Rectal smooth muscle tissue (tissue), 1 donor: ENCODE measurements around the gene SEBOX.

Source experiments
- H3K27ac ChIP-seq: one replicate; pipeline ENCODE4 v1.7.0; 2013; ENCODE audit warnings: low read depth, low read length, inconsistent platforms
- H3K27me3 ChIP-seq: one replicate; pipeline ENCODE4 v1.7.0; 2013; ENCODE audit warnings: low read length; ENCODE audit not compliant: control insufficient read depth, insufficient read depth
- H3K36me3 ChIP-seq: one replicate; pipeline ENCODE4 v1.7.0; 2013; ENCODE audit warnings: low read length; ENCODE audit not compliant: control insufficient read depth, insufficient read depth
- H3K4me1 ChIP-seq: one replicate; pipeline ENCODE4 v1.7.0; 2013; ENCODE audit warnings: low read length; ENCODE audit not compliant: control insufficient read depth, insufficient read depth
- H3K4me3 ChIP-seq: one replicate; pipeline ENCODE4 v1.7.0; 2013; ENCODE audit warnings: low read length
- H3K9ac ChIP-seq: one replicate; pipeline ENCODE4 v1.7.0; 2013; ENCODE audit warnings: low read length

Gene SEBOX

DNA sequence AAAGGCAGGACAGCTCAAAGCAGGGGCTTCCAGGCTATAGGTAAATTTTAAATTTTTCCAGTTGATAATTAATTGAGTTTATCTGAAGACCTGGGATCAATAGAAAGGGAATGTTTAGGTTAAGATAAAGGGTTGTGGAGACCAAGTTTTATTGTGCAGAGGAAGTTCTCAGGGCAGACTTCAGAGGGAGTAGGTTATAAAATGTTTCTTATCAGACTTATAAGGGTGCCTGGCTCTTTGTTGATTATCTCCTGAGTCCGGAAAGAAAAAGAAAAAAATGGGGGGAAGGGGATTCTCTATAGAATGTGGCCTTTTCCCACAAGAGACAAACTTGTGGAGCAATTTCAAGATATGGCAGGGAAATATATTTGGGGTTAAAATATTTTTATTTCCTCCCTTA, 25.1 kb upstream of the SEBOX start:
- Histone ChIP-seq H3K4me3 (no peak overlapping the region), H3K4me1 (no peaks in the 10 kb centered on the region), H3K27ac (no peak overlapping the region), H3K36me3 (peaks cover 26% of the 10 kb centered on the region), H3K9ac (no peak overlapping the region), H3K27me3 (no peaks in the 10 kb centered on the region)

DNA sequence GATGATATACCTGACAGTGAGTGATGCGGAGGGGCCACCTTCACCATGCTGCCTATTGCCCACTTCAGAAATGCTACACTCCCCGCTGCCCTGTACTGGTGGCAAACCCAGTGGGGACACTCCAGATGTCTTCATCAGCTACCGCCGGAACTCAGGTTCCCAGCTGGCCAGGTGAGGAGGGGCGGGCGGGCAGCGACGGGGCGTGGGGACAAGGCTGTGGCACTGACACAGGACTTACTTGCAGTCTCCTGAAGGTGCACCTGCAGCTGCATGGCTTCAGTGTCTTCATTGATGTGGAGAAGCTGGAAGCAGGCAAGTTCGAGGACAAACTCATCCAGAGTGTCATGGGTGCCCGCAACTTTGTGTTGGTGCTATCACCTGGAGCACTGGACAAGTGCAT, 23.1 kb upstream of the SEBOX start:
- Histone ChIP-seq H3K4me1 (no peaks in the 10 kb centered on the region), H3K4me3 (no peak overlapping the region), H3K27me3 (no peaks in the 10 kb centered on the region), H3K9ac (no peak overlapping the region), H3K36me3 (peaks cover 23% of the 10 kb centered on the region), H3K27ac (no peak overlapping the region)

DNA sequence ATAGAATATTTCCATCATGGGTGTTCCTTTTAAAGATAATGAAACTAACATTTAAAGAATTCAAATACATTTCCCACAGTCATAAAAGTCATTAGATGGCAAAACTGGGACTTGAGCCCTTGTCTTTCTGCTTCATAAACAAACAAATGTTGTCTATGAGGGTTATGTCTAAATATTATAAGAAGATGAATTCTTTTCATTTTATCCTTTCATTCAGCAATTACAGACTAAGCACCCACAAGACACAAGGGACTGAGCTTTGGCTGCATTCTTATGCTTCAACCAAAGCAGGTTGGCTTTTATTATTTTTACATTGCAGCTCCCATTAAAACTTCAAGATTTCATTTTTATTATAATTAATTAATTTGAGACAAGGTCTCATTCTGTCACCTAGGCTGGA, 21.4 kb upstream of the SEBOX start:
- no peak overlapping the region for H3K4me3 ChIP-seq
- H3K4me1 ChIP-seq: no peaks in the 10 kb centered on the region
- H3K27me3 ChIP-seq: no peaks in the 10 kb centered on the region
- no peak overlapping the region for H3K9ac ChIP-seq
- H3K27ac ChIP-seq: no peak overlapping the region
- H3K36me3 ChIP-seq: peaks cover 20% of the 10 kb centered on the region

DNA sequence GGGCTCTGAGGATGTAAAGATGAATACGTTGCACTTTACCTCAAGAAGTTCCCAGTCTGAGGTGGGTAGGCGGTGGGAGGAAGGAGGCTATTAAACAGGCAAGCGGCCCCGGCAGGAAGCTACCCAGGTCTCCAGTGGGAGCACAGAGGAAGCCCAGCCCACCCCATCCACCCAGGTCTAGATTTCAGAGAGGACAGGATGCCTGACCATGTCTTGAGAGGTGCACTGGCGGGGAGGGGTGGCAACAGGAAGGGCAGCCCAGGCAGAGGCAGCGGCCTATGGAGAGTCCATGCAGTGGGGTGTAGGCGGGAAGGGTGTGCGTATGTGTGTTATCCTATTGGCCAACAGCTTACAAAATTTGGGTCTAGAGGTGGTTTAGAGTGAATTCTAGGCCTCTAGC, 20.4 kb upstream of the SEBOX start:
- no peaks in the 10 kb centered on the region for H3K27me3 ChIP-seq
- peaks cover 14% of the 10 kb centered on the region for H3K36me3 ChIP-seq
- H3K27ac ChIP-seq: no peak overlapping the region
- H3K4me1 ChIP-seq: no peaks in the 10 kb centered on the region
- H3K9ac ChIP-seq: no peak overlapping the region
- peak overlapping the region; percentile 67 for H3K4me3 ChIP-seq

DNA sequence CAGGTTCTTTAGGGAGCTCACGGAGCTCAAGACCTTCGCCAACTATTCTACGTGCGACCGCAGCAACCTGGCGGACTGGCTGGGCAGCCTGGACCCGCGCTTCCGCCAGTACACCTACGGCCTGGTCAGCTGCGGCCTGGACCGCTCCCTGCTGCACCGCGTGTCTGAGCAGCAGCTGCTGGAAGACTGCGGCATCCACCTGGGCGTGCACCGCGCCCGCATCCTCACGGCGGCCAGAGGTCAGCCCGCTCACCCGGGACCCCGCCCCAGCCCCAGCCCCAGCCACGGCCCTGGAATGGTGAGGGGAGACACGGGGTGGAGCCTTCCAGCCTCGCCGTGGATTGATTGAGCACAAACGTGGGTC, 20.0 kb upstream of the SEBOX start:
- H3K9ac ChIP-seq: no peak overlapping the region
- no peaks in the 10 kb centered on the region for H3K4me1 ChIP-seq
- peak overlapping the region; percentile 67 for H3K4me3 ChIP-seq
- peaks cover 14% of the 10 kb centered on the region for H3K36me3 ChIP-seq
- H3K27ac ChIP-seq: no peak overlapping the region
- no peaks in the 10 kb centered on the region for H3K27me3 ChIP-seq

DNA sequence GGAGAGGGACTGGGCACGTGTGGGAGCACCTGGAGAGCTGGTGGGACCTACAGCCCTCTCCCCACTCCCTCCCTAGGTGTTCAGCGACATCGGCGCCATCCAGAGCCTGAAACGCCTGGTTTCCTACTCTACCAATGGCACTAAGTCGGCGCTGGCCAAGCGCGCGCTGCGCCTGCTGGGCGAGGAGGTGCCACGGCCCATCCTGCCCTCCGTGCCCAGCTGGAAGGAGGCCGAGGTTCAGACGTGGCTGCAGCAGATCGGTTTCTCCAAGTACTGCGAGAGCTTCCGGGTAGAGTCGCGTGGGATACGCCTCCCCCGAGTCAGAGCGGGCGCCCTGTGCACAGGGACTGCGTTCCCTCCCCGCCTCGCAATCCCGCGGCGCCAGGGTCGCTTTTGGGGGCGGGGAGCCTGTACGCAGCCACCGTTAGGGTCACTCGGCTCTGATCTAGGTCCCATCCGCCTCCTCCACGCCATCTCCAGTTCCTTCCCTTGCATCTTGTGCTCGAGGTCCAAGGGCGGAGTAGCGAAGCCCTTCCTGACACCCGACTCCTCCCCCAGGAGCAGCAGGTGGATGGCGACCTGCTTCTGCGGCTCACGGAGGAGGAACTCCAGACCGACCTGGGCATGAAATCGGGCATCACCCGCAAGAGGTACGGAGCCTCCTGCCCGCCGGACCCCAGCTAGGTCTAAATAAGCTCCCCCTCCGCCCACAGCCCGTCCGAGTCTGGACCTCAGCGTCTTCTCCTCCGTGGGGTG, 19.5 kb upstream of the SEBOX start:
- H3K4me3 ChIP-seq: peak overlapping the region; percentile 67
- peaks cover 10% of the 10 kb centered on the region for H3K36me3 ChIP-seq
- H3K27ac ChIP-seq: no peak overlapping the region
- peak overlapping the region; percentile 5 for H3K9ac ChIP-seq
- H3K27me3 ChIP-seq: no peaks in the 10 kb centered on the region
- no peaks in the 10 kb centered on the region for H3K4me1 ChIP-seq

DNA sequence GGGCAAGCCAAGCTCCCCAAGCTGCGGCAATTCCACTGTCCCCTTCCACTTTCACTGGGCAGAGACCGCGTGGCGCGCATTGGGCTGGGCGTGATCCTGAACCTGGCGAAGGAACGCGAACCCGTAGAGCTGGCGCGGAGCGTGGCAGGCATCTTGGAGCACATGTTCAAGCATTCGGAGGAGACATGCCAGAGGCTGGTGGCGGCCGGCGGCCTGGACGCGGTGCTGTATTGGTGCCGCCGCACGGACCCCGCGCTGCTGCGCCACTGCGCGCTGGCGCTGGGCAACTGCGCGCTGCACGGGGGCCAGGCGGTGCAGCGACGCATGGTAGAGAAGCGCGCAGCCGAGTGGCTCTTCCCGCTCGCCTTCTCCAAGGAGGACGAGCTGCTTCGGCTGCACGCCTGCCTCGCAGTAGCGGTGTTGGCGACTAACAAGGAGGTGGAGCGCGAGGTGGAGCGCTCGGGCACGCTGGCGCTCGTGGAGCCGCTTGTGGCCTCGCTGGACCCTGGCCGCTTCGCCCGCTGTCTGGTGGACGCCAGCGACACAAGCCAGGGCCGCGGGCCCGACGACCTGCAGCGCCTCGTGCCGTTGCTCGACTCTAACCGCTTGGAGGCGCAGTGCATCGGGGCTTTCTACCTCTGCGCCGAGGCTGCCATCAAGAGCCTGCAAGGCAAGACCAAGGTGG, 16.3 kb upstream of the SEBOX start:
- Histone ChIP-seq H3K9ac (no peak overlapping the region), H3K4me3 (no peak overlapping the region), H3K27ac (no peak overlapping the region), H3K27me3 (no peaks in the 10 kb centered on the region), H3K36me3 (peaks cover 2% of the 10 kb centered on the region), H3K4me1 (no peaks in the 10 kb centered on the region)

DNA sequence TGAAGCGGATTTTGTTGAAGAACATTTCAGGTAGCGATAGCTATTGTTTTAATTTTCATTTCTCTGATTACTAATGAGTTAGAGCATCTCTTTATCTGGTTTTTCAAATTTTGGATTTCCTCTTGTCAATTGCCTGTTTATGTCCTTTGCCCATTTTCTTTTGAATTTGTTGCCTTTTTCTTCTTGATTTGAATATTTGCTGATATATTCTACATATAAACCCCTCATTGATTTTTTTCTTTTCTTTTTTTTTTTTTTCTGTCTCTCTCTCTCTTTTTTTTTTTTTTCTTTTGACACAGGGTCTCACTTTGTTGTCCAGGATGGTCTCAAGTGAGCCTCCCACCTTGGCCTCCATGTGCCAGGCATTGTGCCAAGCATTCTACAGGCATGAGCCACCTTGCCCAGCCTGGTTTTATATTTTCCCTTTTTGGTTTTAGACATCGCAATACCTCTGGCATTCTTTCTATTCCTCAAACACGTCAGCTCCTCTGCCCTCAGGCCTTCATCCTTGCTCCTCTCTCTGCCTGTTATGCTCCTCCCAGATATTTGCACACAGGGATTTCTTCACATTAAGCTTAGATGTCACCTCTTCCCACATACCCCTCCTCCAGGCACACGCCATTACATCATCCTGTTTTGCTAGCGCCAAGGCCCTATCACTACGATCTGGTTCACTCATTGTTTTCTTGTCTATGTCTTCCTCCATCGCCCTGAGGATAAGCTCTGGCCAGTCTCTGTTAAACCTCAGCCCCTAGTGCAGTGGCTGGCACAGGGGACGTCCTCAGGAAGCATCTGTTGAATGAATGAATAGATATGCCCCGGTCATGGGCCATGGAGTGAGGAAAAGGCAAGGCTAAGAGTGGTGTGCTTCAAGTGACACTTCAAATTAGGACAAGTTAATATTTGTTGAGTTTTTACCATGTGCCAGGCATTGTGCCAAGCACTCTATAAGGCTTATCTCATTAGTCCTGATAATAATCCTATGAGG, 15.1 kb upstream of the SEBOX start:
- Histone ChIP-seq H3K4me3 (no peak overlapping the region), H3K27me3 (no peaks in the 10 kb centered on the region), H3K4me1 (no peaks in the 10 kb centered on the region), H3K9ac (no peak overlapping the region), H3K36me3 (peaks cover 2% of the 10 kb centered on the region), H3K27ac (no peak overlapping the region)

DNA sequence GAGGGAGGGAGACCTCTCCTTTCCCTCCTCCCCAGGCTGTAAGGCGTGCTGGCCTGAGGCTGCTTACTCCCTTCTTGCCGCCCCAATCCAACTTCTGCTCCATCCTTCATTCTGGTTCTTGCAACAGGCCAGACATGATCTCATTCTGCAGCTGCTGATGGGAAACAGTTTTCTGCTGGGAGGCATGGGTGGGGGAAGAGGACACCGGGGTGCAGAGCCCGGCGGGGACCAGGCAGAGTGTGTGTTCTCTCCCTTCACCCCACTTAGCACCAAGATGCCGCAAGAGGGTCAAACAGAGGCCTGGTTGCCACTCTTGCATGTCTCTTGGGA, 7.9 kb upstream of the SEBOX start:
- peak overlapping the region; percentile 81 for H3K4me3 ChIP-seq

DNA sequence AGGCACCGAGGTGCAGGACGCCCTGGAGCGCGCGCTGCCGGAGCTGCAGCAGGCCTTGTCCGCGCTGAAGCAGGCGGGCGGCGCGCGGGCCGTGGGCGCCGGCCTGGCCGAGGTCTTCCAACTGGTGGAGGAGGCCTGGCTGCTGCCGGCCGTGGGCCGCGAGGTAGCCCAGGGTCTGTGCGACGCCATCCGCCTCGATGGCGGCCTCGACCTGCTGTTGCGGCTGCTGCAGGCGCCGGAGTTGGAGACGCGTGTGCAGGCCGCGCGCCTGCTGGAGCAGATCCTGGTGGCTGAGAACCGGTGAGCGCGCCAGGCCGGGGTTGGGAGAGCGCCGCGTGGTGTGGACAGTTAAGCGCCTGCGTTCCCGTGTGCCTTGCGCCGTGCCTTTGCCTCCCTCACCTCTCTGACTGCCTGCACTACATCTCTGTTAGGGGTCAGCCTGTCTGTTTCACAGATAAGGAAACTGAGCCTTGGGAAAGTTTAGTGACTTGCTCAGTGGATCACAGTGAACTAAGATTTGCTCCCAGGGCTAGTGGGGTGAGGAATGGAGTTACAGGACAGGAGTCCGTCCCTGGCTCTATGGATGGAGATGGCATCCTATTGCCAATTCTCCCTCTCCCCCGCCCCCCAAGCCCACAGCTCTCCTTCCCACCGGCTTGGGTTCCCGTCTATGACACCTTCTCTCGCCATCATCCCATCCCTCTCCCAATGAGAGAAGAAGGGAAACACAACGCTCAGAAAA, 7.4 kb upstream of the SEBOX start:
- Histone ChIP-seq H3K4me3 (peak overlapping the region; percentile 81), H3K27me3 (no peaks in the 10 kb centered on the region), H3K27ac (peak overlapping the region; percentile 38)

More for the DNA sequence above, 7.9 kb upstream of the SEBOX start:
- Histone ChIP-seq H3K36me3 (no peaks in the 10 kb centered on the region), H3K27me3 (no peaks in the 10 kb centered on the region), H3K4me1 (peaks cover 6% of the 10 kb centered on the region), H3K27ac (no peak overlapping the region), H3K9ac (no peak overlapping the region)

DNA sequence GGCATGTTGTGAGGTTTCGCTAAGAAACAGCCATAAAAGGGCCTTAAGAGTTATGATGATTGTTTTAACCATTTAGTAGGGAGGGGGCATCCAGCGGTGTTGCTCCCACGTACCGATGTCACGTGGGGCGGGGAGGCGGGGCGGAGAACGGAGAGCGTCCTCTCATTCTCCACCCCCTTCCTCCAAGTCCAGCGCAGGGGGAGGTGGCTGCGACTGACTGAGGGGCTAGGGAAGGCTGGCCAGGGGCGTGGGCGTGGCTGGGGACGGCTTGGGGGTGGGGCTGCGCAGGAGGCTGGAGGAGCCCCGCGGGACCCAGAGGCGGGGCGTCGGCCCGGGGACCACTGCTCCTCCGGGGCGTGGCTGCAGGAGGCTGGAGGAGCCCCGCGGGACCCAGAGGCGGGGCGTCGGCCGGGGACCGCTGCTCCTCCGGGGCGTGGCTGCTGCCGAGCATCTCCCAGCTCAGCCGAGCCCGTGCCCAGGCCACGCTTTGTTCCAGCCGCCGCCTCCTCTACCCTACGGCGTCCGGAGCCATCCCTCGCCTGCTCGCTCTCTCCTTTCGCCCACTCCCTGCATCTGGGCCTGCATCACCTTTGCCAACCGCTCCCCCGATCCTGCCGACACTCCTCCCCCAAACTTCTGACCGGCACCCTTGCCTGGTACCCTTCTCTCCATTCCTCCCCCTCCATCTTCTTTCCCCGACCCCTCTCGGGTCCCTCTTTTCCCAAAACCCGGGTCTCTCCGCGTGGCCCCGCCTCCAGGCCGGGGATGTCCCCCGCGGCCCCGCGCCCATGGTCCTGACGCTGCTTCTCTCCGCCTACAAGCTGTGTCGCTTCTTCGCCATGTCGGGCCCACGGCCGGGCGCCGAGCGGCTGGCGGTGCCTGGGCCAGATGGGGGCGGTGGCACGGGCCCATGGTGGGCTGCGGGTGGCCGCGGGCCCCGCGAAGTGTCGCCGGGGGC, 6.5 kb upstream of the SEBOX start, which contains the start of gene SARM1:
Gene SARM1 (plus strand): TSS at position 450 of the 958 bp plus-strand sequence. CDS start 339 bp downstream, at position 789.
- H3K36me3 ChIP-seq: no peaks in the 10 kb centered on the region
- no peak within 1 kb of the TSS for H3K9ac ChIP-seq
- peaks cover 6% of the 10 kb centered on the region for H3K4me1 ChIP-seq
- H3K27ac ChIP-seq: peak within 1 kb of the TSS; percentile 38
- H3K27me3 ChIP-seq: no peaks in the 10 kb centered on the region
- H3K4me3 ChIP-seq: peak within 1 kb of the TSS; percentile 81

More for the DNA sequence above, 7.4 kb upstream of the SEBOX start:
- H3K4me1 ChIP-seq: peaks cover 6% of the 10 kb centered on the region
- H3K9ac ChIP-seq: no peak overlapping the region
- no peaks in the 10 kb centered on the region for H3K36me3 ChIP-seq
